ENCODE data around the gene C17orf114.

GRCh38 chr17:4788807-4789700 lies 13.1 kb downstream of the C17orf114 start, which contains the start of gene GLTPD2:
- TF ChIP-seq, protein P1, sequence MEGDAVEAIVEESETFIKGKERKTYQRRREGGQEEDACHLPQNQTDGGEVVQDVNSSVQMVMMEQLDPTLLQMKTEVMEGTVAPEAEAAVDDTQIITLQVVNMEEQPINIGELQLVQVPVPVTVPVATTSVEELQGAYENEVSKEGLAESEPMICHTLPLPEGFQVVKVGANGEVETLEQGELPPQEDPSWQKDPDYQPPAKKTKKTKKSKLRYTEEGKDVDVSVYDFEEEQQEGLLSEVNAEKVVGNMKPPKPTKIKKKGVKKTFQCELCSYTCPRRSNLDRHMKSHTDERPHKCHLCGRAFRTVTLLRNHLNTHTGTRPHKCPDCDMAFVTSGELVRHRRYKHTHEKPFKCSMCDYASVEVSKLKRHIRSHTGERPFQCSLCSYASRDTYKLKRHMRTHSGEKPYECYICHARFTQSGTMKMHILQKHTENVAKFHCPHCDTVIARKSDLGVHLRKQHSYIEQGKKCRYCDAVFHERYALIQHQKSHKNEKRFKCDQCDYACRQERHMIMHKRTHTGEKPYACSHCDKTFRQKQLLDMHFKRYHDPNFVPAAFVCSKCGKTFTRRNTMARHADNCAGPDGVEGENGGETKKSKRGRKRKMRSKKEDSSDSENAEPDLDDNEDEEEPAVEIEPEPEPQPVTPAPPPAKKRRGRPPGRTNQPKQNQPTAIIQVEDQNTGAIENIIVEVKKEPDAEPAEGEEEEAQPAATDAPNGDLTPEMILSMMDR (IDR thresholded peaks at IDR 0.05), result no peak
- TF ChIP-seq POLR2AphosphoS5 (IDR thresholded peaks at IDR 0.05; ENCODE audit: low read depth, low read length) (no peak), TCF7L2 (IDR thresholded peaks at IDR 0.05; ENCODE audit: low read depth, low read length) (no peak)
- TF ChIP-seq, protein P2, sequence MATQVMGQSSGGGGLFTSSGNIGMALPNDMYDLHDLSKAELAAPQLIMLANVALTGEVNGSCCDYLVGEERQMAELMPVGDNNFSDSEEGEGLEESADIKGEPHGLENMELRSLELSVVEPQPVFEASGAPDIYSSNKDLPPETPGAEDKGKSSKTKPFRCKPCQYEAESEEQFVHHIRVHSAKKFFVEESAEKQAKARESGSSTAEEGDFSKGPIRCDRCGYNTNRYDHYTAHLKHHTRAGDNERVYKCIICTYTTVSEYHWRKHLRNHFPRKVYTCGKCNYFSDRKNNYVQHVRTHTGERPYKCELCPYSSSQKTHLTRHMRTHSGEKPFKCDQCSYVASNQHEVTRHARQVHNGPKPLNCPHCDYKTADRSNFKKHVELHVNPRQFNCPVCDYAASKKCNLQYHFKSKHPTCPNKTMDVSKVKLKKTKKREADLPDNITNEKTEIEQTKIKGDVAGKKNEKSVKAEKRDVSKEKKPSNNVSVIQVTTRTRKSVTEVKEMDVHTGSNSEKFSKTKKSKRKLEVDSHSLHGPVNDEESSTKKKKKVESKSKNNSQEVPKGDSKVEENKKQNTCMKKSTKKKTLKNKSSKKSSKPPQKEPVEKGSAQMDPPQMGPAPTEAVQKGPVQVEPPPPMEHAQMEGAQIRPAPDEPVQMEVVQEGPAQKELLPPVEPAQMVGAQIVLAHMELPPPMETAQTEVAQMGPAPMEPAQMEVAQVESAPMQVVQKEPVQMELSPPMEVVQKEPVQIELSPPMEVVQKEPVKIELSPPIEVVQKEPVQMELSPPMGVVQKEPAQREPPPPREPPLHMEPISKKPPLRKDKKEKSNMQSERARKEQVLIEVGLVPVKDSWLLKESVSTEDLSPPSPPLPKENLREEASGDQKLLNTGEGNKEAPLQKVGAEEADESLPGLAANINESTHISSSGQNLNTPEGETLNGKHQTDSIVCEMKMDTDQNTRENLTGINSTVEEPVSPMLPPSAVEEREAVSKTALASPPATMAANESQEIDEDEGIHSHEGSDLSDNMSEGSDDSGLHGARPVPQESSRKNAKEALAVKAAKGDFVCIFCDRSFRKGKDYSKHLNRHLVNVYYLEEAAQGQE (IDR thresholded peaks at IDR 0.05; ENCODE audit: insufficient read depth in 1 of 2, low read depth in 2 of 2, low read length in 1 of 2), result no peak

Data from Panc1 (cell line).